PC-9 (cell line): ENCODE measurements around the gene ASCL2. TPM values are rescaled to one million over a fixed set of nuclear protein-coding genes. Genes with fewer than 3 reads are reported as not detected.

Source experiments
- BruUV-seq: library from RNA; stranded (reverse); fragments of 400-500 nt; replicated peaks from 2 replicates; lab custom pipeline; 2021; lab: Mats Ljungman, UMichigan
- CTCF ChIA-PET: fragments of 300-600 bp; sonication (Branson Sonifier 250); formaldehyde crosslinking; loops from one replicate; lab custom pipeline; 2022; ENCODE audit warnings: antibody characterized with exemption; lab: Charles Lee
- POLR2A ChIA-PET: fragments of 300-600 bp; sonication (Branson Sonifier 250); formaldehyde crosslinking; loops from one replicate; lab custom pipeline; 2022; ENCODE audit warnings: antibody characterized with exemption; ENCODE audit not compliant: unreplicated experiment; lab: Charles Lee
- DNase-seq, 2 experiments: peaks; one replicate each; pipeline versions ENCODE4 v3.0.0 to v3.0.0-alpha.2; 2015 to 2022; ENCODE audit warnings: mixed read lengths in 1 of 2
- H2AFZ ChIP-seq: fragments of 200-600 bp; sonication (generic); 2 replicates; pipeline ENCODE4 v1.8.1; 2017; ENCODE audit warnings: antibody characterized with exemption
- H3F3A ChIP-seq: fragments of 200-600 bp; sonication (generic); 2 replicates; pipeline ENCODE4 v1.8.1; 2017; ENCODE audit warnings: antibody characterized with exemption, mild to moderate bottlenecking, low read depth; ENCODE audit not compliant: insufficient read depth
- H3K27ac ChIP-seq: fragments of 200-600 bp; sonication (generic); 2 replicates; pipeline ENCODE4 v1.6.1; 2016; ENCODE audit warnings: mixed run types
- H3K27me3 ChIP-seq: fragments of 200-600 bp; sonication (generic); 2 replicates; pipeline ENCODE4 v1.6.1; 2016; ENCODE audit warnings: low read depth, mixed run types; ENCODE audit not compliant: insufficient read depth
- H3K36me3 ChIP-seq: fragments of 200-600 bp; sonication (generic); 2 replicates; pipeline ENCODE4 v1.6.1; 2016; ENCODE audit warnings: low read depth, mixed run types
- H3K4me1 ChIP-seq: fragments of 200-600 bp; sonication (generic); replicated peaks from 2 replicates; pipeline ENCODE4 v1.6.1; 2016; ENCODE audit warnings: mixed run types; ENCODE audit not compliant: insufficient read depth
- H3K4me2 ChIP-seq: fragments of 200-600 bp; sonication (generic); 2 replicates; pipeline ENCODE4 v1.6.1; 2017; ENCODE audit warnings: mixed run types
- H3K4me3 ChIP-seq: fragments of 200-600 bp; sonication (generic); 2 replicates; pipeline ENCODE4 v1.6.1; 2016; ENCODE audit warnings: mixed run types
- H3K79me2 ChIP-seq: fragments of 200-600 bp; sonication (generic); 2 replicates; pipeline ENCODE4 v1.6.1; 2017; ENCODE audit warnings: low read depth, mixed run types
- H3K9me2 ChIP-seq: fragments of 200-600 bp; sonication (generic); 2 replicates; pipeline ENCODE4 v1.8.1; 2017; ENCODE audit warnings: mild to moderate bottlenecking; ENCODE audit not compliant: insufficient read depth
- H3K9me3 ChIP-seq: fragments of 200-600 bp; sonication (generic); 2 replicates; pipeline ENCODE4 v1.8.1; 2016; ENCODE audit warnings: low read depth; ENCODE audit not compliant: insufficient read depth
- H4K20me1 ChIP-seq: fragments of 200-600 bp; sonication (generic); 2 replicates; pipeline ENCODE4 v1.8.1; 2017; ENCODE audit not compliant: insufficient read depth
- EZH2 ChIP-seq: fragments of 200-600 bp; sonication (generic); IDR thresholded peaks from 2 replicates; pipeline ENCODE4 v1.8.0; 2017; ENCODE audit warnings: antibody characterized with exemption, low read depth
- intact Hi-C: fragments of 100-400 bp; cut with micrococcal nuclease; formaldehyde crosslinking; loops from one replicate; pipeline ENCODE4 v1.10.0; 2022; ENCODE audit not compliant: unreplicated experiment
- total RNA-seq: library from RNA; stranded (reverse); gene quantifications from 2 replicates; pipeline ENCODE4 v1.2.3, GENCODE V29; 2021
- TF ChIP-seq, protein P1 (sequence below): fragments of 200-600 bp; sonication (generic); conservative IDR thresholded peaks from 2 replicates; pipeline ENCODE4 v1.6.1; 2017; ENCODE audit warnings: mixed run types, antibody characterized with exemption, mild to moderate bottlenecking, moderate library complexity

The ASCL2 gene
- total RNA-seq, 1 experiment from 2014 or later, result not detected

DNA sequence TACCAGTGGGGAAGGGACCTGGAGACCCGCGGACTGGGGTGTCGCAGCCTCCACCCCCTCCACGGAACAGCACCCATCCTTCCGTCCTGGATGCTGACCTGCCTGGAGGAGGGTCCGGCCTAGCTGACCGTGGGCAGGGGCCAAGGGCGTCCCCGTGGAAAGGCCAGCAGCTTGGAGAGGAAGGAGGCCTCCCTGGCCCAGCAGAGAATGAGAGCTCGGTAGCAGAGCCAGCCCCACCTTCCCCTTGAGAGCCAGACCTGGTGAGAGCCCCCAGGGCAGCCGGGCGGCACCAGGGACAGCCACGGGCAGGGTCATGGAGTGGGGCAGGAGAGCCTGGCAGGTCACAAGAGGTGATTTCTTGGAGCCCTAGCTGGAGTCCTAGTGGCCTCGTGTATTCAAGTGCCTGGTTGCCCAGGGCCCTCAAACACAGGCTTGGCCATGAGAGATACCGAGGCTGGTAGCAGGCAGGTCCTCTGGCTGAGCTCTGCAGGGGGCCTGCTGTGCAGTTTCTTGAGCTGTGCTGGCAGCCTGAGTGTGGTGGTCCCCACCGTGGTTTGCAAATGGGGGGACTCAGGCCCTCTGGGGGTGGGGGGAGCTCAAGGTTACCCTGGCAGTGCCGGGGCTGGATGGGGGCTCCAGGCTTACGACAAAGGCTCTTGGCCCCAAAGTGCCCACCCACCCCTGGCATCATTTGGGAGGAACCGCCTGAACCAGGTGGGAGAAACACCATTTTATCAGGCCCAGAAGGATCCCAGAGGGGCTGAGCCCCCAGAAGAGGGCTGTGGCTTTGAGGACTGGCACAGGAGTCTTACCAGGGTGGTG, 39.1 kb upstream of the ASCL2 start:
- intact Hi-C loops, result no loop called here
- Histone ChIP-seq H3K79me2 (no peaks in the 10 kb centered on the region), H3K4me1 (peaks cover 8% of the 10 kb centered on the region), H3K4me3 (no peak overlapping the region), H3K27me3 (no peaks in the 10 kb centered on the region), H3F3A (no peaks in the 10 kb centered on the region), H2AFZ (no peak overlapping the region), H3K4me2 (no peak overlapping the region), H3K27ac (no peak overlapping the region), H3K36me3 (no peaks in the 10 kb centered on the region), H4K20me1 (no peaks in the 10 kb centered on the region), H3K9me2 (no peaks in the 10 kb centered on the region), H3K9me3 (no peaks in the 10 kb centered on the region)
- CTCF ChIA-PET, result no interaction called here
- no peak for DNase-seq
- POLR2A ChIA-PET, result interaction anchor here (0.6 kb wide), 2 partner anchors 82 to 128 kb away, joined by 3 to 6 read pairs; no protein-coding TSS in a partner anchor
- no peak for TF ChIP-seq EZH2
- TF ChIP-seq, protein P1, sequence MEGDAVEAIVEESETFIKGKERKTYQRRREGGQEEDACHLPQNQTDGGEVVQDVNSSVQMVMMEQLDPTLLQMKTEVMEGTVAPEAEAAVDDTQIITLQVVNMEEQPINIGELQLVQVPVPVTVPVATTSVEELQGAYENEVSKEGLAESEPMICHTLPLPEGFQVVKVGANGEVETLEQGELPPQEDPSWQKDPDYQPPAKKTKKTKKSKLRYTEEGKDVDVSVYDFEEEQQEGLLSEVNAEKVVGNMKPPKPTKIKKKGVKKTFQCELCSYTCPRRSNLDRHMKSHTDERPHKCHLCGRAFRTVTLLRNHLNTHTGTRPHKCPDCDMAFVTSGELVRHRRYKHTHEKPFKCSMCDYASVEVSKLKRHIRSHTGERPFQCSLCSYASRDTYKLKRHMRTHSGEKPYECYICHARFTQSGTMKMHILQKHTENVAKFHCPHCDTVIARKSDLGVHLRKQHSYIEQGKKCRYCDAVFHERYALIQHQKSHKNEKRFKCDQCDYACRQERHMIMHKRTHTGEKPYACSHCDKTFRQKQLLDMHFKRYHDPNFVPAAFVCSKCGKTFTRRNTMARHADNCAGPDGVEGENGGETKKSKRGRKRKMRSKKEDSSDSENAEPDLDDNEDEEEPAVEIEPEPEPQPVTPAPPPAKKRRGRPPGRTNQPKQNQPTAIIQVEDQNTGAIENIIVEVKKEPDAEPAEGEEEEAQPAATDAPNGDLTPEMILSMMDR, result no peak
- no TSS peak for BruUV-seq

DNA sequence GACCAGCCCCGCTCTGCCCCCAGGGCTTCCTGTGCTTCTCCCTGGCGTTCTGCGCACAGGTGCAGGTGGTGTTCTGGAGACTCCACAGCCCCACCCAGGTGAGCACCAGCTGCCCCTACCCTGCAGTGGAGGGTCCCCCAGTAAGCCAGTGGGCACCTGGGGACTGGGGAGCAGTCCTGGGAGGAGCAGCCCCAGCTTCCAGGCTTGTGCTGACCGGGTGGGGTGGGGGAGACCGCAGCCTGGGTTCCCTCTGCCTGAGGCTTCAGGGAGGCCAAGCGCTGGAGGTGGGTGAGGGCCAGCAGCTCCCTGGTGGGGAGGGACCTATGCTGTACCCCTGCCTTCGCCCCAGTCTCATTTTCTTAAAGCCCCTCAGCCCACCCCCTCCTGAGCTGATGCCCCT, 38.3 kb upstream of the ASCL2 start:
- Histone ChIP-seq H3K4me3 (no peak overlapping the region), H3K79me2 (no peaks in the 10 kb centered on the region), H4K20me1 (no peaks in the 10 kb centered on the region), H3K36me3 (no peaks in the 10 kb centered on the region), H2AFZ (no peak overlapping the region), H3K4me2 (no peak overlapping the region), H3K4me1 (peaks cover 8% of the 10 kb centered on the region), H3K27ac (no peak overlapping the region), H3F3A (no peaks in the 10 kb centered on the region), H3K9me2 (no peaks in the 10 kb centered on the region), H3K9me3 (no peaks in the 10 kb centered on the region), H3K27me3 (no peaks in the 10 kb centered on the region)
- no peak for TF ChIP-seq EZH2
- TF ChIP-seq, protein P1, result no peak
- BruUV-seq, result no TSS peak
- POLR2A ChIA-PET, result no interaction called here
- DNase-seq, result no peak
- intact Hi-C loops, result no loop called here
- CTCF ChIA-PET, result no interaction called here

DNA sequence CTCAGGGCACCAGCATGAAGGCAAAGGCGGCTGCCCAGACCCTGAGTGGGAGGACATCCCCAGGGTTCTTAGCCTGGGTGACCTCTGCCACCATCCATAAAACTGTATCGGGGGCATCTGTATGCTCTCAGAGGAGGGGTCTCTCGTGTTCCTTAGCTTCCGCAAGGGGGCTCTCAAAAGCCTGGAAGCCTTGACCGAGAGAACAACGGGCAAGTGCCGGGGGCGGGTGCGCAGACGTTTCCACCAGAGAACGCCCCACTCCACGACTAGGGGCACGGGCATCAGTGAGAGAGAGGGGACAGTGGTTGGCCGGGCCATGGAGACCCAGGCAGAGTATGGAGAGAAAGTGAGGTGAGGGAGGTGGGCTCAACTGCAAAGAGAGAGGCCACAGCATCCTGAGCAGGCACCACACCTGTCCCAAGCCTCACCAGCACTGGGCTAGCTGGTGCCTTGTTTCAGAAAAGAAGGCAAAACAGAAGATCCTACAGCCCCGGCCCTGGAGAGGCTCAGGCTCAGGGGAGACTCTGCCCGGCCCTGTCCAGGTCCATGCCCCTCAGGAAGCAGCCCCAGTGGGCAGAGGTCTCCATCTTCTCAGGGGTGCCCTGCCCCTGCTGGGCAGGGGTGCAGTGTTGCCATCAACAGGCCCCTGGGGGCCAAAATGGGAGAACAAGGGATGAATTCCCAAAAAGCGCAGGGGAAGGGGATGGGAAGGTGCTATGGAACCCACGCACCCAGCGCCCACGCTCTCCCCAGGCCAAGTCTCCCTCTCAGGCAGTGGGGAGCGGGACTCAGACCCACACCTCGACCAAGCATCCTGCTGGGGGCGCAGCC, 37.3 kb upstream of the ASCL2 start:
- no peak overlapping the region for H2AFZ ChIP-seq
- H3K27me3 ChIP-seq, result no peaks in the 10 kb centered on the region
- no peaks in the 10 kb centered on the region for H3K9me2 ChIP-seq
- TF ChIP-seq EZH2, result no peak
- TF ChIP-seq, protein P1, result no peak
- no peak overlapping the region for H3K4me2 ChIP-seq
- H4K20me1 ChIP-seq, result no peaks in the 10 kb centered on the region
- no peak overlapping the region for H3K27ac ChIP-seq
- ChIA-PET CTCF (interaction anchor here (0.6 kb wide), 1 partner anchor 585 kb away, joined by 7 read pairs; no protein-coding TSS in a partner anchor), POLR2A (no interaction called here)
- no TSS peak for BruUV-seq
- no peaks in the 10 kb centered on the region for H3F3A ChIP-seq
- no peaks in the 10 kb centered on the region for H3K9me3 ChIP-seq
- H3K79me2 ChIP-seq, result no peaks in the 10 kb centered on the region
- H3K4me3 ChIP-seq, result no peak overlapping the region
- intact Hi-C loops, result no loop called here
- H3K36me3 ChIP-seq, result no peaks in the 10 kb centered on the region
- H3K4me1 ChIP-seq, result peaks cover 8% of the 10 kb centered on the region
- DNase-seq, result no peak
